ENCODE measurements around the gene LRRC58.

DNA sequence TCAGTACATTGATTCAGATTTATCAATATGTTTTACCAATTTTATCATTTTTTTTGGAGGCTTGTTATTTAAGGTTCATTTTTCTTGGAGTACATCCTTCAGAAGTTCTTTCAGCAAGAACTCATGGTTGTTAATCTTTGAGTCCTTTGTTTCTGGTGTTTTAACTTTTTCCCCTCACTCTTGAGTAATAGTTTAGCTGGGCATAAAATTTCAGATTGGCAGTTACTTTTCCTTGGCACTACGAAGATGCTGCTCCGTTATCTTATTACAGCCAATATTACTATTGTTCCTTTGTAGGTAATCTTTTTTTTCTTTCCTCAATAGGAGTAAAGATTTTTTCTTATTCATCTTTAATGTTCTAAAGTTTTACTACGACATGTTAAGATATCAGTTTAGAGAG is 9.8 kb downstream of the LRRC58 start:
- no peak for TF ChIP-seq NBN (conservative IDR thresholded peaks at IDR 0.05)
- TF ChIP-seq, protein P1, sequence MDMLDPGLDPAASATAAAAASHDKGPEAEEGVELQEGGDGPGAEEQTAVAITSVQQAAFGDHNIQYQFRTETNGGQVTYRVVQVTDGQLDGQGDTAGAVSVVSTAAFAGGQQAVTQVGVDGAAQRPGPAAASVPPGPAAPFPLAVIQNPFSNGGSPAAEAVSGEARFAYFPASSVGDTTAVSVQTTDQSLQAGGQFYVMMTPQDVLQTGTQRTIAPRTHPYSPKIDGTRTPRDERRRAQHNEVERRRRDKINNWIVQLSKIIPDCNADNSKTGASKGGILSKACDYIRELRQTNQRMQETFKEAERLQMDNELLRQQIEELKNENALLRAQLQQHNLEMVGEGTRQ (IDR thresholded peaks at IDR 0.05; ENCODE audit: low read depth, low read length), result no peak
- TF ChIP-seq, protein P1 (CRISPR knock-in tag; IDR thresholded peaks at IDR 0.05; ENCODE audit: borderline replicate concordance), result no peak
- TF ChIP-seq, protein P2, sequence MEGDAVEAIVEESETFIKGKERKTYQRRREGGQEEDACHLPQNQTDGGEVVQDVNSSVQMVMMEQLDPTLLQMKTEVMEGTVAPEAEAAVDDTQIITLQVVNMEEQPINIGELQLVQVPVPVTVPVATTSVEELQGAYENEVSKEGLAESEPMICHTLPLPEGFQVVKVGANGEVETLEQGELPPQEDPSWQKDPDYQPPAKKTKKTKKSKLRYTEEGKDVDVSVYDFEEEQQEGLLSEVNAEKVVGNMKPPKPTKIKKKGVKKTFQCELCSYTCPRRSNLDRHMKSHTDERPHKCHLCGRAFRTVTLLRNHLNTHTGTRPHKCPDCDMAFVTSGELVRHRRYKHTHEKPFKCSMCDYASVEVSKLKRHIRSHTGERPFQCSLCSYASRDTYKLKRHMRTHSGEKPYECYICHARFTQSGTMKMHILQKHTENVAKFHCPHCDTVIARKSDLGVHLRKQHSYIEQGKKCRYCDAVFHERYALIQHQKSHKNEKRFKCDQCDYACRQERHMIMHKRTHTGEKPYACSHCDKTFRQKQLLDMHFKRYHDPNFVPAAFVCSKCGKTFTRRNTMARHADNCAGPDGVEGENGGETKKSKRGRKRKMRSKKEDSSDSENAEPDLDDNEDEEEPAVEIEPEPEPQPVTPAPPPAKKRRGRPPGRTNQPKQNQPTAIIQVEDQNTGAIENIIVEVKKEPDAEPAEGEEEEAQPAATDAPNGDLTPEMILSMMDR (CRISPR knock-in tag; IDR thresholded peaks at IDR 0.05), result no peak
- TF ChIP-seq ESRRA (CRISPR knock-in tag; IDR thresholded peaks at IDR 0.05; ENCODE audit: low read depth), result no peak
- TF ChIP-seq, protein P3, sequence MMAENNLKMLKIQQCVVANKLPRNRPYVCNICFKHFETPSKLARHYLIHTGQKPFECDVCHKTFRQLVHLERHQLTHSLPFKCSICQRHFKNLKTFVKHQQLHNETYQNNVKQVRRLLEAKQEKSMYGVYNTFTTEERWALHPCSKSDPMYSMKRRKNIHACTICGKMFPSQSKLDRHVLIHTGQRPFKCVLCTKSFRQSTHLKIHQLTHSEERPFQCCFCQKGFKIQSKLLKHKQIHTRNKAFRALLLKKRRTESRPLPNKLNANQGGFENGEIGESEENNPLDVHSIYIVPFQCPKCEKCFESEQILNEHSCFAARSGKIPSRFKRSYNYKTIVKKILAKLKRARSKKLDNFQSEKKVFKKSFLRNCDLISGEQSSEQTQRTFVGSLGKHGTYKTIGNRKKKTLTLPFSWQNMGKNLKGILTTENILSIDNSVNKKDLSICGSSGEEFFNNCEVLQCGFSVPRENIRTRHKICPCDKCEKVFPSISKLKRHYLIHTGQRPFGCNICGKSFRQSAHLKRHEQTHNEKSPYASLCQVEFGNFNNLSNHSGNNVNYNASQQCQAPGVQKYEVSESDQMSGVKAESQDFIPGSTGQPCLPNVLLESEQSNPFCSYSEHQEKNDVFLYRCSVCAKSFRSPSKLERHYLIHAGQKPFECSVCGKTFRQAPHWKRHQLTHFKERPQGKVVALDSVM (CRISPR knock-in tag; IDR thresholded peaks at IDR 0.05), result no peak
- TF ChIP-seq FOSL1 (CRISPR knock-in tag; IDR thresholded peaks at IDR 0.05; ENCODE audit: borderline replicate concordance), result no peak
- no peak for TF ChIP-seq HDAC6 (IDR thresholded peaks at IDR 0.05; ENCODE audit: low read depth, low read length)
- TF ChIP-seq, protein P4, sequence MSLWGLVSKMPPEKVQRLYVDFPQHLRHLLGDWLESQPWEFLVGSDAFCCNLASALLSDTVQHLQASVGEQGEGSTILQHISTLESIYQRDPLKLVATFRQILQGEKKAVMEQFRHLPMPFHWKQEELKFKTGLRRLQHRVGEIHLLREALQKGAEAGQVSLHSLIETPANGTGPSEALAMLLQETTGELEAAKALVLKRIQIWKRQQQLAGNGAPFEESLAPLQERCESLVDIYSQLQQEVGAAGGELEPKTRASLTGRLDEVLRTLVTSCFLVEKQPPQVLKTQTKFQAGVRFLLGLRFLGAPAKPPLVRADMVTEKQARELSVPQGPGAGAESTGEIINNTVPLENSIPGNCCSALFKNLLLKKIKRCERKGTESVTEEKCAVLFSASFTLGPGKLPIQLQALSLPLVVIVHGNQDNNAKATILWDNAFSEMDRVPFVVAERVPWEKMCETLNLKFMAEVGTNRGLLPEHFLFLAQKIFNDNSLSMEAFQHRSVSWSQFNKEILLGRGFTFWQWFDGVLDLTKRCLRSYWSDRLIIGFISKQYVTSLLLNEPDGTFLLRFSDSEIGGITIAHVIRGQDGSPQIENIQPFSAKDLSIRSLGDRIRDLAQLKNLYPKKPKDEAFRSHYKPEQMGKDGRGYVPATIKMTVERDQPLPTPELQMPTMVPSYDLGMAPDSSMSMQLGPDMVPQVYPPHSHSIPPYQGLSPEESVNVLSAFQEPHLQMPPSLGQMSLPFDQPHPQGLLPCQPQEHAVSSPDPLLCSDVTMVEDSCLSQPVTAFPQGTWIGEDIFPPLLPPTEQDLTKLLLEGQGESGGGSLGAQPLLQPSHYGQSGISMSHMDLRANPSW (CRISPR knock-in tag; IDR thresholded peaks at IDR 0.05; ENCODE audit: borderline replicate concordance), result no peak
- TF ChIP-seq, protein P5, sequence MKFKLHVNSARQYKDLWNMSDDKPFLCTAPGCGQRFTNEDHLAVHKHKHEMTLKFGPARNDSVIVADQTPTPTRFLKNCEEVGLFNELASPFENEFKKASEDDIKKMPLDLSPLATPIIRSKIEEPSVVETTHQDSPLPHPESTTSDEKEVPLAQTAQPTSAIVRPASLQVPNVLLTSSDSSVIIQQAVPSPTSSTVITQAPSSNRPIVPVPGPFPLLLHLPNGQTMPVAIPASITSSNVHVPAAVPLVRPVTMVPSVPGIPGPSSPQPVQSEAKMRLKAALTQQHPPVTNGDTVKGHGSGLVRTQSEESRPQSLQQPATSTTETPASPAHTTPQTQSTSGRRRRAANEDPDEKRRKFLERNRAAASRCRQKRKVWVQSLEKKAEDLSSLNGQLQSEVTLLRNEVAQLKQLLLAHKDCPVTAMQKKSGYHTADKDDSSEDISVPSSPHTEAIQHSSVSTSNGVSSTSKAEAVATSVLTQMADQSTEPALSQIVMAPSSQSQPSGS (CRISPR knock-in tag; IDR thresholded peaks at IDR 0.05), result no peak
- TF ChIP-seq, protein P6, sequence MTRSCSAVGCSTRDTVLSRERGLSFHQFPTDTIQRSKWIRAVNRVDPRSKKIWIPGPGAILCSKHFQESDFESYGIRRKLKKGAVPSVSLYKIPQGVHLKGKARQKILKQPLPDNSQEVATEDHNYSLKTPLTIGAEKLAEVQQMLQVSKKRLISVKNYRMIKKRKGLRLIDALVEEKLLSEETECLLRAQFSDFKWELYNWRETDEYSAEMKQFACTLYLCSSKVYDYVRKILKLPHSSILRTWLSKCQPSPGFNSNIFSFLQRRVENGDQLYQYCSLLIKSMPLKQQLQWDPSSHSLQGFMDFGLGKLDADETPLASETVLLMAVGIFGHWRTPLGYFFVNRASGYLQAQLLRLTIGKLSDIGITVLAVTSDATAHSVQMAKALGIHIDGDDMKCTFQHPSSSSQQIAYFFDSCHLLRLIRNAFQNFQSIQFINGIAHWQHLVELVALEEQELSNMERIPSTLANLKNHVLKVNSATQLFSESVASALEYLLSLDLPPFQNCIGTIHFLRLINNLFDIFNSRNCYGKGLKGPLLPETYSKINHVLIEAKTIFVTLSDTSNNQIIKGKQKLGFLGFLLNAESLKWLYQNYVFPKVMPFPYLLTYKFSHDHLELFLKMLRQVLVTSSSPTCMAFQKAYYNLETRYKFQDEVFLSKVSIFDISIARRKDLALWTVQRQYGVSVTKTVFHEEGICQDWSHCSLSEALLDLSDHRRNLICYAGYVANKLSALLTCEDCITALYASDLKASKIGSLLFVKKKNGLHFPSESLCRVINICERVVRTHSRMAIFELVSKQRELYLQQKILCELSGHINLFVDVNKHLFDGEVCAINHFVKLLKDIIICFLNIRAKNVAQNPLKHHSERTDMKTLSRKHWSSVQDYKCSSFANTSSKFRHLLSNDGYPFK (CRISPR knock-in tag; IDR thresholded peaks at IDR 0.05; ENCODE audit: borderline replicate concordance), result no peak
- TF ChIP-seq IRF2 (CRISPR knock-in tag; IDR thresholded peaks at IDR 0.05), result no peak
- no peak for TF ChIP-seq HNRNPUL1 (IDR thresholded peaks at IDR 0.05; ENCODE audit: low read depth, low read length)

Data from HepG2 (cell line).